Measurements from ENCODE around the gene ASB3. TPM values are rescaled to one million over a fixed set of nuclear protein-coding genes. Genes with fewer than 3 reads are reported as not detected.

Gene ASB3
- polyA plus RNA-seq, 1 donor (not counting 4 experiments of a cell fraction or from before 2014, with no cell fraction given) = 16.6 TPM

DNA sequence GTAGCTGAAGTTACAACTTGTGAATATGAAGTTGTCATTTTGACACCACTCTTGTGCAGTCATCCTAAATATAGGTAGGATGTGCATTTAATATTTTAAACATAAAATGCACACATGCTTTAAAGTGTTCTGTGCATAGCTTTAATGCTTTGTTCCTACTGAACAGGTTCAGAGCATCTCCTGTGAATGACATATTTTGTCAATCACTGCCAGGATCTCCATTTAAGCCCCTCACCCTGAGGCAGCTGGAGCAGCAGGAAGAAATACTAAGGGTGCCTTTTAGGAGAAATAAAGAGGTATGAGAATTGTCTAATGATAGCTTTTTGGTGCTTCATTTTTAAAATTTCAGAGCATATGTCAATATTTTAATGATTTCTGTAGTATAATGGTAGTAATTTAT is 14.8 kb upstream of the ASB3 start:
- Histone ChIP-seq H2AFZ (ENCODE audit: control insufficient read depth, low read length) (no peak overlapping the region), H3K4me1 (ENCODE audit: control insufficient read depth, extremely low read depth, insufficient read depth, low read length) (no peaks in the 10 kb centered on the region), H3K9ac (ENCODE audit: control insufficient read depth, extremely low read depth, insufficient read depth, low read length) (no peak overlapping the region), H3K36me3 (ENCODE audit: control insufficient read depth in 2 of 2, extremely low read depth in 1 of 2, insufficient read depth in 2 of 2, low read length in 2 of 2) (peaks cover 4 to 8% of the 10 kb centered on the region in 2 experiments), H3K27ac (ENCODE audit: control insufficient read depth, insufficient read depth, low read length) (no peak overlapping the region), H3K9me1 (ENCODE audit: control insufficient read depth, extremely low read depth, insufficient read depth, low read length) (no peaks in the 10 kb centered on the region), H3K9me3 (ENCODE audit: control insufficient read depth, low read depth, low read length) (no peaks in the 10 kb centered on the region), H3K4me2 (ENCODE audit: control insufficient read depth, extremely low read depth, insufficient read depth, low read depth, low read length) (no peak overlapping the region), H4K20me1 (ENCODE audit: control insufficient read depth, extremely low read depth, insufficient read depth, low read length) (no peaks in the 10 kb centered on the region), H3K79me2 (ENCODE audit: control insufficient read depth, insufficient read depth, low read length) (no peaks in the 10 kb centered on the region), H3K27me3 (ENCODE audit: control insufficient read depth, extremely low read depth, insufficient read depth, low read length) (no peaks in the 10 kb centered on the region), H3K4me3 (ENCODE audit: control insufficient read depth in 2 of 3, extremely low read depth in 1 of 3, insufficient read depth in 2 of 3, low read depth in 1 of 3, low read length in 3 of 3) (no peak overlapping the region)
- FAIRE-seq (peak; percentile 5), DNase-seq (ENCODE audit: low read depth, low spot score) (no peak)
- dilution Hi-C loops (cut with MboI; ENCODE audit: extremely low pct_ligation_motif_present, low sequenced_read_pairs) = no loop called here
- TF ChIP-seq CTCF (optimal IDR thresholded peaks at IDR 0.05 in 1 of 3, IDR thresholded peaks at IDR 0.05 in 1 of 3, conservative IDR thresholded peaks at IDR 0.05 in 1 of 3; ENCODE audit: extremely low read depth in 1 of 3, insufficient read depth in 2 of 3, low read length in 3 of 3) = no peak
- TF ChIP-seq EZH2 (IDR thresholded peaks at IDR 0.05; ENCODE audit: low read length) = no peak

GRCh38 chr2:53793821-53794220 is 7.1 kb upstream of the ASB3 start:
- H3K36me3 ChIP-seq (ENCODE audit: control insufficient read depth in 2 of 2, extremely low read depth in 1 of 2, insufficient read depth in 2 of 2, low read length in 2 of 2) = no peaks in the 10 kb centered on the region

More at GRCh38 chr2:53793821-53794220, 7.1 kb upstream of the ASB3 start:
- DNase-seq (ENCODE audit: low read depth, low spot score) (no peak), FAIRE-seq (no peak)
- Histone ChIP-seq H3K4me3 (ENCODE audit: control insufficient read depth in 2 of 3, extremely low read depth in 1 of 3, insufficient read depth in 2 of 3, low read depth in 1 of 3, low read length in 3 of 3) (no peak overlapping the region), H3K27me3 (ENCODE audit: control insufficient read depth, extremely low read depth, insufficient read depth, low read length) (no peaks in the 10 kb centered on the region), H2AFZ (ENCODE audit: control insufficient read depth, low read length) (no peak overlapping the region), H3K9ac (ENCODE audit: control insufficient read depth, extremely low read depth, insufficient read depth, low read length) (no peak overlapping the region), H3K9me1 (ENCODE audit: control insufficient read depth, extremely low read depth, insufficient read depth, low read length) (no peaks in the 10 kb centered on the region), H3K4me2 (ENCODE audit: control insufficient read depth, extremely low read depth, insufficient read depth, low read depth, low read length) (no peak overlapping the region), H3K9me3 (ENCODE audit: control insufficient read depth, low read depth, low read length) (no peaks in the 10 kb centered on the region), H3K27ac (ENCODE audit: control insufficient read depth, insufficient read depth, low read length) (no peak overlapping the region), H3K4me1 (ENCODE audit: control insufficient read depth, extremely low read depth, insufficient read depth, low read length) (no peaks in the 10 kb centered on the region), H4K20me1 (ENCODE audit: control insufficient read depth, extremely low read depth, insufficient read depth, low read length) (no peaks in the 10 kb centered on the region), H3K79me2 (ENCODE audit: control insufficient read depth, insufficient read depth, low read length) (peaks cover 34% of the 10 kb centered on the region)
- TF ChIP-seq CTCF (optimal IDR thresholded peaks at IDR 0.05 in 1 of 3, IDR thresholded peaks at IDR 0.05 in 1 of 3, conservative IDR thresholded peaks at IDR 0.05 in 1 of 3; ENCODE audit: extremely low read depth in 1 of 3, insufficient read depth in 2 of 3, low read length in 3 of 3) = no peak
- TF ChIP-seq EZH2 (IDR thresholded peaks at IDR 0.05; ENCODE audit: low read length) = no peak
- dilution Hi-C loops (cut with MboI; ENCODE audit: extremely low pct_ligation_motif_present, low sequenced_read_pairs) = no loop called here

All from keratinocyte (primary cell).